CMK (cell line): ENCODE data around the gene NINJ1.

ENCODE experiments used
- DNase-seq: peaks from one replicate; pipeline ENCODE4 v3.0.0-alpha.2; 2010; ENCODE audit warnings: low read depth

The NINJ1 gene

DNA sequence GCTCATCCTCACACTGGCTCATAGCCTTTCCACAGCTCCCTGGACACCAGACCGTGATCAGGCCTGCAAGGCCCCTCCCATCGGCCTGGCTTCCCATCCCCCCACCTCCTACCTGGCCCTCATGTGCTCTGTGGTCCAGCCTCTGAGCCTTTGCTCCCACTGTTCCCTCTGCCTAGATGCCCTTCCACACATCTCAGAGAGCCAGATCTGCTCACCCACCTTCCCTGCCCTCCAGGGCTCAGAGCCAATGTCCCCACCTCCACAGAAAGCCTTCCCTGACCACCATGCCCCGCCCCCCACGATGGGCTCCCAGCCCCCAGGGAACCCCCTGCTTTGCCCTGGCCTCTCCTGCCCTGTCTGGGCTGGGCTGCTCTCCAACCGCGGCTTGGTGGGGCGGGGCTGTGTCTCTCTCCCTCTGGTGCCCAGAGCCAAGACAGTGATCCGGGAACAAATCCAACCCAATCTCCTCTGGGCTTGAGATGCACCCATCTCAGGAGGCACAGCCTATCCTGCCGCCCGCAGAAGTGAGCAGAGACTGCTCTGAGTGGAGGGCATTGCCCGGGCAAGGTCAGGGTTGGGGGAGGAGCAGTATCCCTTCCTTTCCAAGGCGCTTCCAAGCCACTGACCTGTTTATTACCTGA lies 1.6 kb downstream of the NINJ1 start:
- DNase-seq: no peak

DNA sequence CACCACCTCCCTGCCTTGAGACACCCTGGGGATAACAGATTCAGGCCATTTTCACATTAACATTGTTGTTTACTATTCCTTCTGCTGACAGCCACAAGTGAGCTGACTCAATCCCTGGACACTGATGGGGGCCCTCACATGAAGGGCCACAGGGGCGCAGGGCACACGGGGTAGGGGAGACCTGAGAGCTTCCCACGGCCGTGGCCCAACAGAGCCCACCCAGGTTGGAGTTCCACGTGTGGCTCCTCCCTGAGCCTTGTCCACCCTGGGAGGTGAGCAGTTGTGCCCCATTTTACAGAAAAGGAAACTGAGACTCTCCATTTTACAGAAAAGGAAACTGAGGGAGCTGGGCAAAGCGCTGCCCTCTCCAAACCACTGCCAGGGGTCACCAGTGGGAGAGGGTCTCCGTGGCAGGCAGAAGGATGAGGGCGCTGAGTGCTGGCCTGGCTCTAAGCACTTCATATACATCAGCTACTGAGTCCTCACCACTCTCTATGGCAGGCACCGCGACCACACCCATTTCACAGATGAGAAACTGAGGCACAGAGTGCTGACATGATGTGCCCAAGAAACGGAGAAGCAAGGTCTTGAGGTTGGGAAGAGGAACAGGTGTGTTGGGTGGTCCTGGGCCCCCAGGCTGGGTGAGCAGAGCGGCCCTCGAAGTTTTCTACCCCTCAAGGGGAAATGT lies 2.3 kb downstream of the NINJ1 start:
- DNase-seq: no peak

GRCh38 chr9:93130861-93131481 lies 3.1 kb downstream of the NINJ1 start:
- DNase-seq: no peak

DNA sequence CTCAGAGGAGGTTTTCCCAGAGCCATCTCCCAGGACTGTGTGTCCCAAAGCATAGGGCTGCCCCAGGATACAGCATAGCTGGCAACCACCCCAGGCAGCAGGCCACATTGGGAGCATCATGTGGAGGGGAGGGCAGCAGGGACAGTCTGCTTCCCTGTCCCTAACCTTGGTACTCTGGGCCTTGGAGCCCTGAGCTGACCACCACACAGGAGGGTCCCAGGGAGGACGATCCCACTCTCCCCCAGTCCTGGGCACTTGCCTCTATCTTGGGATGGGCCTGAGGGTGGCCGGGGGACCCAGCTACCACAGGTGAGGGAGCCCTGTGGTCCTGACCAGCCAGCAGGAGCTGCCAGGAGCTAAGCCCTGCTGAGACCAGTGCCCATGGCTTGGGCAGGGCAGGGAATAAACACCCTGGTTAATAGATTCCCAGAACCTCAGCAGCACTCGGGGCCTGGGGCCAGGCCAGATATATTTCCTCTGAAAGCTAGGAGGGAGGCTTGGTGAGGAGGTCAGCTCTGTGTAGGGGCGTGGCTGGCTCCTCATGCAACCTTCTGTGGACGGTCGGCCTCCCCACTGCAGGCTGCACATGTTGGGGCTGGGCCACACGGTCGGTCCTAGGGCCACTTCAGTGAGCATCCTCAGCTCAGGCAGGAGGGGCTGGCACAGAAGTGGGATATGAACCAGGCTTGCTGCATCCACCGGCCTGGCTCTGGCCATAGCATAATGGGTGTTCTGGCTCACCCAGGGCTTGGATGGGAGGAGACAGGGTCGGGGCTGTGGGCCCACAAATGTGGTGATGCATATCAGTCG lies 4.2 kb downstream of the NINJ1 start:
- DNase-seq: no peak

- no peak for DNase-seq
These were observed 4.8 kb downstream of the NINJ1 start for GRCh38 chr9:93129286-93129685.

- DNase-seq: no peak
These were observed 5.3 kb downstream of the NINJ1 start for GRCh38 chr9:93128715-93129224.

DNA sequence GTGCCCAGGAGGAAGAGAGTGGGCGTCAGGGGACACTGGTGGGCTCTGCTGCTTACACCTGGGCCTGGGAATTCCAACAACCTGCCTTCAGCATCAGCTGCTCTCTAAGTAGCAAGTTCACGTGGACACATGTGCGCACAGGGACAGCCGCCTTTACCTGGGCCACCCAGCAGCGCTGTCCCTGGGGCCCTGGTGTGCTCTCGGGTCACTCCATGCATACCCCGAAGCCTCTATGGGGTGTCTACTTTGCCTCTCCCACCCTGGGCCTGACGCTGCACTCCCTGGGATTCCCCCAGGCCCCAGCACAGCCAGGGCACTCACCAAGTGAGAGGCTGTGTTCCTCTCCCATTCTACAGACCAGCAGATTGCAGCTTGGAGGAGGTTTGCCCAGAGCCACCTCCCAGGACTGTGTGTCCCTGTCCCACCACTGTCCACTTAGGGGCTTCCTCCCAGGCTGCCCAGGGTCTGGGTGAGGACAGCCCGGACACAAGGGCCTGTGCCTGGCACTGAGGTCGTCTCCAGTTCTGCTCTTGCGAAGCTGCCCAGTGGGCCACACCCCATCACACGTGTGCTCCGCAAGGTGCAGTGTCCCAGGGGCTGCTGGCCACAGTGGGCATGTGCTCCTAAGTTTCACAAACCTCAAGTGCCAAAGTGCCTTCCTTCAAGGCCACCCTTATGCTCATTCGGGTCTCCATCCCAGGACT lies 5.9 kb downstream of the NINJ1 start:
- DNase-seq: no peak

GRCh38 chr9:93127395-93127911 lies 6.6 kb downstream of the NINJ1 start:
- no peak for DNase-seq

GRCh38 chr9:93126825-93127368 lies 7.2 kb downstream of the NINJ1 start:
- no peak for DNase-seq

DNA sequence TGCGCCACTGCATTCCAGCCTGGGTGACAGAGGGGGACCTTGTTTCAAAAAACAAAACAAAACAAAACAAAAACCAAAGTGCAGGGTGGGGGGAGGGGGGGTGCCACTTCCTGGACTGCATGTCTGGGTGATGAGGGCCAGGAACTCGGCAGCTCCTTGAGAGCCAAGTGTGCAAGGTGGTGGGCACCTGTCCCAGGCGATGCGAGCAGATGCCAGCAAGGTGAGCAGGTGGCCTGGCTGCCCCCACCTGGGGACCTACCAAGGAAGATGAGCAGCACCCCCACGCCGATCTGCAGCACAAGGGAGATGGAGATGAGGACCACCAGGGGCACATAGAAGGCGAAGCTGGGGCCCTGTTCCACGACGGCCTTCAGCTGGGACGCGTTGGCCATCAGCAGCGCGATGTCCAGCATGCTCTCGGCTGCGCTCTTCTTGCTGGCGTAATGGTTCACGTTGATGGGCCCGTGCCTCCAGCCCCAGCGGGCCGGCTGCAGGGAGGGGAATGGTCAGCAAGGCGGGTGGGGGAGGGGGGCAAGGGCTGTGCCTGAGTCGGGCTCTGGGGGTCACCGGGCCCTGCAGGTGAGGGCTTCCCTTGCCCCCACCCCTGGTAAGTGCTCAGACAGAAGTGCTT lies 7.8 kb downstream of the NINJ1 start:
- no peak for DNase-seq

DNA sequence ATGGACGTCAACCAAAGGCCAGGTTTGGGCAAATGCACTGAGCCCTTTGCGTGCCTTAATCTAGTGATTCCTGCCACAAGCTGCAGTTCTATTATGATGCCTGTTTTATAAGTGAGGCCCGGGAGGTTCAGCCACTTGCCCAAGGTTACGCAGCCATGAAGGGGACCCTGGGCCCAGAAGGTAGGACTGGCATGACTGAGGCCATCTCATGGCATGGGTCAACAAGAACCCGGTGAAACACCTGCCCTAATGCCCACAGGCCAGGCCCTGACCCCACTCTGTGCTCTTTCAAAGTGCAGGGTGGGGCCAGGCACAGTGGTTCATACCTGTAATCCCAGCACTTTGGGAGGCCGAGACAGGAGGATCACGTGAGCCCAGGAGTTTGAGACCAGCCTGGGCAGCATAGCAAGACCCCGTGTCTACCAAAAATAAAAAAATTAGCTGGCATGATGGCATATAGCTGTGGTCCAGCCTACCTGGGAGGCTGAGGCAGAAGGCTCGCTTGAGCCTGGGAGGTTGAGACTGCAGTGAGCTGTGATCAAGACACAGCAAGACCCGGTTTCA lies 8.6 kb downstream of the NINJ1 start:
- DNase-seq: no peak

- DNase-seq: no peak
These were observed 9.3 kb downstream of the NINJ1 start for GRCh38 chr9:93124793-93125192.

DNA sequence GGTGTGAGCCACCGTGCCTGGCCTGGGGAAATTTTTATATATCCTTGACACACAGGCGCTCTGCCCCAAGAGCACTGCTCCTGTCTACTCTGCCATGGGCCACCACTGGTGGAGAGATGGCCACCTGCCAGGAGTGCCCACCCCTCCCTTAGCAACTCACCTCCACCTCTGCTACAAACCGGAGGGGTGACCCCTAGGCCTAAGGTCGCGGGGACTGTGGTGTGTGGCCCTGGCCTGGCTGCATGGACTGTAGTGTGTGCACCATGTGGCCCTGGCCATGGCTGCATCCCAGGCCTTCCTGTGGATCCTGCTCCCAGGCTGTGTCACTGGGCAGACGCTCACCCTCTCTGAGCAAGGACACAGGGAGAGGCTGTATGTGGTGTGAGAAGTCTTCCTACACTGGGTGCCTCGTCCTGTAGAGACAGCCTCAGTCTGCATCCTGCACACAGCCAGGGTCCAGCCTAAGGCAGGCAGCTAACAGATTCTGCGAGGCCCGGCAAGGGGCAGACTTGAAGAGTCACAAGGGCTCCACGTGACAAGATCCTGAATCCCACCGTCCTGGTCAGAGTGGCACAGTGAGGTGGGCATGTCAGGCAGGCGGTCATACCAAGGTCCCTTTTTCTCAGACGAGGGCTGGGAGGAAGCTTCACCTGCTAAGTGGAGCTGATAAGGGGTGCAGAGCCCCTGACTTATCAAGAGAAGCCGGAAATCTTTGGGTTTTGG lies 10.3 kb downstream of the NINJ1 start:
- DNase-seq: no peak

DNA sequence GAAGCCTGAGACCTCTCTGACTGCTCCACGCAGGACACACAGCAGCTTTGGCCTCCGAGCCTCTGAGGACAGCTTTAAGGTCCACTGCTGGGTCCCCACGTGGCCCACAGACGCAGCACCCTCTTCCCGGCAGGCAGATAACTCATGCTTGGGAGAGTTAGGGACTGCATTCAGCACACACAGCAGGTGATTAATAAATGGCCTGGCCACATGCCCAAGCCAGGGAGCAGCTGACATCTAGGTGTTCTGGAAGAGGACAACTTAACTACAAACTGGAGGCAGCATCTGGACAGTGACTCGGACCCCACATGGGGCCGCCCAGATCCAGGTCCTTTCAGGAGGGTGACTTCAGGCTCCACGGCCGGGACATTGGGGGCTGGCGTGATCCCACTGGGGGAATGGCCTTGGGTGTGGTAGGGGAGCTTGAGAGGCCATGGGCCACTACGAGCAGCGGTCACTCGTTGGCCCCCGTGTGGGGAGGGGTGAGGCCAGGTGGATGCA lies 11.3 kb downstream of the NINJ1 start:
- DNase-seq: no peak

- DNase-seq: no peak
These were observed 12.5 kb downstream of the NINJ1 start for GRCh38 chr9:93121316-93122241.

DNA sequence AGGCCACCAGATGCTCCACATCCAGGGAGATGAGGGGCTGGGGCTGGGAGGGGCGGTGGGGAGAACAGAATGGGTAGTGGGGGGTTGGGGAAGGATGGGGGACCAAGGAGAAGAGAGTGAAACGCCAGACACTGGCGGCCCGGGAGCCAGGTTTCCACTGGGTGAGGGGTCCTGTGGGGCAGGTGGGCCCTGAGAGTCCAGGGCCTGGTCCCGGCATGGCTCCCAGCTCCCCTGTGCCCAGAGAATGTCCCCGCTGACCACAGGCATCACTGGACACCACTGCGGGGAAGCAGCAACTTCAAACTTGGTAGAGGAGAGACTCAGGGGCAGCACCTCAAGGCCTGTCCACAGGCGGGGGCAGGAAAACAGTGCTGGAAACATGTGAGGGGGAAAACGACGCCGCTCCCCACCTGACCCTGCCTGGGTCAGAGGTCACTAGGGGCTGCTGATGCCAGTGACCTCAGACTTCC lies 13.2 kb downstream of the NINJ1 start:
- DNase-seq: no peak

DNA sequence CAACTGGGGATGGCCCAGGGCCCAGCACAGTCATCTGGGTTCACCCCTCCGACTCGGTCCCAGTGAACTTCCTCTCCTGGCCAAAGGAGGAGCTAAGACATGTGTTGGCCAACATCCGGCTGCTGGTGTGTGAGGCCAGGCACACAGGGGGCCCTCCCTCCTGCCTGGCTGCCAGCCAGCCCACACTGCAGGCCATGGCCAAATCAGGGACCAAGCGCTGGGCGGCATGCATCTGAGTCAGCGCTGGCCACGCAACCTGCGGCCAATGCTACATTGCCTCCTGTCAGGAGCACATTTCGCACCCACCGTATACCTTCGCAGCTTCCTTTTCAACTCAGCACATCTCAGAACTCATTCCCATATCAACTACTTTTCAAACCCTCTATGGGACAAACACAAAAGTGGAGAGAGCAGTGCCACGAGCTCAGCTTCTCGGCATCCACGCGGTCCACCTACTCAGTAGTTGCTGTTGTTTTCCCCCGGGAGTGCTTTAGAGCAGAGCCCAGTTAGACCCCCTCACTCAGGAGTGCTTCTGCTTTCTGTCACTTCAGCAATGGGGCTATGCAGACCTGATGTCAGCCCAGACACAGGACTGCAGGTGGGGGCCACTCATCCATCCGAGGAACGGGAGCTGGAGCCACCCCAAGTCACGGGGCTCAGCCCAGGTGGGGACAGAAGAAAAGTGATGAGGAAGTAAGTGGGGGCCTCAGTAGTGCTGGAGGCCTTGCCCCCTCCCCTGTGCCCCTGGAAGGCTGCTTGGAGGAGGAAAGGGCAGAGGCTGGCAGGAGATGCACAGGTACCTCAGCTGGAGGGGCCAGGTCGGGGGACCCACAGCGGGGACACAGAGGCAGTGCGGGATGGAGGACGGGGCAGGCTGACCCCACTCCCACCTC lies 13.9 kb downstream of the NINJ1 start:
- DNase-seq: no peak

- no peak for DNase-seq
These were observed 14.4 kb downstream of the NINJ1 start for GRCh38 chr9:93119703-93119952.
